ENCODE results near the gene EI24. TPM values are rescaled to one million over a fixed set of nuclear protein-coding genes. Genes with fewer than 3 reads are reported as not detected.

EI24 gene
- total and polyA plus RNA-seq, 5 donors from 2014 or later, result 19.2 to 84.9 (median 74.2) TPM

GRCh38 chr11:125583496-125583895 lies 14.2 kb downstream of the EI24 start:
- no peaks in the 10 kb centered on the region for H3K9me3 ChIP-seq (ENCODE audit: control insufficient read depth in 2 of 2, low read length in 2 of 2)
- Mint-ChIP-seq H3K9me3 (no peaks in the 10 kb centered on the region), H3K4me3 (no peak overlapping the region), H3K36me3 (peaks cover 34% of the 10 kb centered on the region), H3K27me3 (no peaks in the 10 kb centered on the region), H3K27ac (no peak overlapping the region), H3K4me1 (peaks cover 0 to 6% (median 1%) of the 10 kb centered on the region in 4 donors)
- H3K4me1 ChIP-seq (ENCODE audit: control insufficient read depth, insufficient read depth, low read length, poor library complexity, severe bottlenecking), result no peaks in the 10 kb centered on the region
- H3K27ac ChIP-seq (ENCODE audit: insufficient read depth, low read length, poor library complexity, severe bottlenecking), result no peak overlapping the region
- no peak overlapping the region for H3K4me3 ChIP-seq (ENCODE audit: low read depth, low read length)
- H3K36me3 ChIP-seq (ENCODE audit: control insufficient read depth, insufficient read depth, low read length), result peaks cover 53% of the 10 kb centered on the region
- no peak for DNase-seq
- H3K27me3 ChIP-seq (ENCODE audit: control insufficient read depth, insufficient read depth, low read length), result no peaks in the 10 kb centered on the region
- ATAC-seq (ENCODE audit: low read depth in 2 of 2), result no peak

GRCh38 chr11:125585487-125585886 lies 16.2 kb downstream of the EI24 start:
- no peaks in the 10 kb centered on the region for H3K27me3 Mint-ChIP-seq
- no peak for ATAC-seq (ENCODE audit: low read depth in 2 of 2)

GRCh38 chr11:125586623-125587022 lies 17.3 kb downstream of the EI24 start:
- peaks cover 6% of the 10 kb centered on the region for H3K4me1 ChIP-seq (ENCODE audit: control insufficient read depth, insufficient read depth, low read length, poor library complexity, severe bottlenecking)
- Mint-ChIP-seq H3K27ac (no peak overlapping the region), H3K4me1 (peaks cover 0 to 8% (median 3%) of the 10 kb centered on the region in 4 donors), H3K27me3 (no peaks in the 10 kb centered on the region), H3K4me3 (no peak overlapping the region), H3K36me3 (peaks cover 22% of the 10 kb centered on the region), H3K9me3 (no peaks in the 10 kb centered on the region)
- no peak overlapping the region for H3K4me3 ChIP-seq (ENCODE audit: low read depth, low read length)
- H3K9me3 ChIP-seq (ENCODE audit: control insufficient read depth in 2 of 2, low read length in 2 of 2), result no peaks in the 10 kb centered on the region
- no peak for DNase-seq
- ATAC-seq (ENCODE audit: low read depth in 2 of 2), result no peak
- H3K36me3 ChIP-seq (ENCODE audit: control insufficient read depth, insufficient read depth, low read length), result peaks cover 26% of the 10 kb centered on the region
- no peaks in the 10 kb centered on the region for H3K27me3 ChIP-seq (ENCODE audit: control insufficient read depth, insufficient read depth, low read length)
- no peak overlapping the region for H3K27ac ChIP-seq (ENCODE audit: insufficient read depth, low read length, poor library complexity, severe bottlenecking)

More at GRCh38 chr11:125585487-125585886, 16.2 kb downstream of the EI24 start:
- Mint-ChIP-seq H3K27ac (no peak overlapping the region), H3K4me1 (peaks cover 0 to 3% (median under 1%) of the 10 kb centered on the region in 4 donors), H3K9me3 (no peaks in the 10 kb centered on the region), H3K36me3 (peaks cover 26% of the 10 kb centered on the region), H3K4me3 (no peak overlapping the region)
- Histone ChIP-seq H3K27me3 (ENCODE audit: control insufficient read depth, insufficient read depth, low read length) (no peaks in the 10 kb centered on the region), H3K9me3 (ENCODE audit: control insufficient read depth in 2 of 2, low read length in 2 of 2) (no peaks in the 10 kb centered on the region), H3K27ac (ENCODE audit: insufficient read depth, low read length, poor library complexity, severe bottlenecking) (no peak overlapping the region), H3K4me3 (ENCODE audit: low read depth, low read length) (no peak overlapping the region), H3K4me1 (ENCODE audit: control insufficient read depth, insufficient read depth, low read length, poor library complexity, severe bottlenecking) (no peaks in the 10 kb centered on the region), H3K36me3 (ENCODE audit: control insufficient read depth, insufficient read depth, low read length) (peaks cover 33% of the 10 kb centered on the region)
- no peak for DNase-seq

GRCh38 chr11:125587480-125587879 lies 18.2 kb downstream of the EI24 start:
- H3K9me3 ChIP-seq (ENCODE audit: control insufficient read depth in 2 of 2, low read length in 2 of 2), result no peaks in the 10 kb centered on the region
- H3K4me1 ChIP-seq (ENCODE audit: control insufficient read depth, insufficient read depth, low read length, poor library complexity, severe bottlenecking), result peaks cover 11% of the 10 kb centered on the region
- Mint-ChIP-seq H3K27ac (peak overlapping the region in 1 of 3 donors; percentile 38), H3K36me3 (peaks cover 22% of the 10 kb centered on the region), H3K27me3 (no peaks in the 10 kb centered on the region), H3K9me3 (no peaks in the 10 kb centered on the region), H3K4me3 (no peak overlapping the region), H3K4me1 (peaks cover 0 to 14% (median 5%) of the 10 kb centered on the region in 4 donors)
- H3K4me3 ChIP-seq (ENCODE audit: low read depth, low read length), result no peak overlapping the region
- no peak for DNase-seq
- no peaks in the 10 kb centered on the region for H3K27me3 ChIP-seq (ENCODE audit: control insufficient read depth, insufficient read depth, low read length)
- H3K36me3 ChIP-seq (ENCODE audit: control insufficient read depth, insufficient read depth, low read length), result peaks cover 18% of the 10 kb centered on the region
- no peak overlapping the region for H3K27ac ChIP-seq (ENCODE audit: insufficient read depth, low read length, poor library complexity, severe bottlenecking)
- ATAC-seq (ENCODE audit: low read depth in 2 of 2), result no peak

- H3K4me3 Mint-ChIP-seq, result peak overlapping the region in 2 of 4 donors; percentile 30 to 69
- peaks cover 14% of the 10 kb centered on the region for H3K36me3 Mint-ChIP-seq
- peak overlapping the region in 1 of 3 donors; percentile 20 for H3K27ac Mint-ChIP-seq
- no peaks in the 10 kb centered on the region for H3K27me3 Mint-ChIP-seq
- Histone ChIP-seq H3K4me3 (ENCODE audit: low read depth, low read length) (no peak overlapping the region), H3K4me1 (ENCODE audit: control insufficient read depth, insufficient read depth, low read length, poor library complexity, severe bottlenecking) (peaks cover 15% of the 10 kb centered on the region), H3K27ac (ENCODE audit: insufficient read depth, low read length, poor library complexity, severe bottlenecking) (no peak overlapping the region), H3K9me3 (ENCODE audit: control insufficient read depth in 2 of 2, low read length in 2 of 2) (no peaks in the 10 kb centered on the region), H3K27me3 (ENCODE audit: control insufficient read depth, insufficient read depth, low read length) (no peaks in the 10 kb centered on the region), H3K36me3 (ENCODE audit: control insufficient read depth, insufficient read depth, low read length) (peaks cover 8% of the 10 kb centered on the region)
- peaks cover 0 to 23% (median 10%) of the 10 kb centered on the region in 4 donors for H3K4me1 Mint-ChIP-seq
- ATAC-seq (ENCODE audit: low read depth in 2 of 2), result no peak
- no peaks in the 10 kb centered on the region for H3K9me3 Mint-ChIP-seq
- DNase-seq, result no peak
These were observed 19.2 kb downstream of the EI24 start for GRCh38 chr11:125588505-125588904.

GRCh38 chr11:125591649-125592304 lies 22.5 kb downstream of the EI24 start:
- peaks cover 4% of the 10 kb centered on the region for H3K36me3 Mint-ChIP-seq
- Histone ChIP-seq H3K4me1 (ENCODE audit: control insufficient read depth, insufficient read depth, low read length, poor library complexity, severe bottlenecking) (peaks cover 18% of the 10 kb centered on the region), H3K9me3 (ENCODE audit: control insufficient read depth in 2 of 2, low read length in 2 of 2) (no peaks in the 10 kb centered on the region), H3K27ac (ENCODE audit: insufficient read depth, low read length, poor library complexity, severe bottlenecking) (peak overlapping the region; percentile 99), H3K4me3 (ENCODE audit: low read depth, low read length) (peak overlapping the region; percentile 97), H3K36me3 (ENCODE audit: control insufficient read depth, insufficient read depth, low read length) (peaks cover 3% of the 10 kb centered on the region), H3K27me3 (ENCODE audit: control insufficient read depth, insufficient read depth, low read length) (no peaks in the 10 kb centered on the region)
- H3K9me3 Mint-ChIP-seq, result no peaks in the 10 kb centered on the region
- H3K27me3 Mint-ChIP-seq, result no peaks in the 10 kb centered on the region
- H3K27ac Mint-ChIP-seq, result peak overlapping the region; percentile 95 to 98 (median 98)
- peak overlapping the region; percentile 89 to 95 (median 91) for H3K4me3 Mint-ChIP-seq
- peaks cover 4 to 55% (median 34%) of the 10 kb centered on the region in 4 donors for H3K4me1 Mint-ChIP-seq
- ATAC-seq (ENCODE audit: low read depth in 2 of 2) (peak; percentile 3), DNase-seq (peak in 2 of 3 donors; percentile 18 to 54)

GRCh38 chr11:125592305-125593113 lies 23.2 kb downstream of the EI24 start, which contains the start of gene STT3A:
Gene STT3A, plus strand, starts transcription at chr11:125592852. Its CDS starts 3,064 bp downstream, at chr11:125595916.
- H3K9me3 Mint-ChIP-seq, result no peaks in the 10 kb centered on the region
- H3K9me3 ChIP-seq (ENCODE audit: control insufficient read depth in 2 of 2, low read length in 2 of 2), result no peaks in the 10 kb centered on the region
- peak within 1 kb of the TSS; percentile 97 for H3K4me3 ChIP-seq (ENCODE audit: low read depth, low read length)
- H3K36me3 ChIP-seq (ENCODE audit: control insufficient read depth, insufficient read depth, low read length), result peaks cover 10% of the 10 kb centered on the region
- no peaks in the 10 kb centered on the region for H3K27me3 Mint-ChIP-seq
- H3K4me1 ChIP-seq (ENCODE audit: control insufficient read depth, insufficient read depth, low read length, poor library complexity, severe bottlenecking), result peaks cover 18% of the 10 kb centered on the region
- H3K27ac ChIP-seq (ENCODE audit: insufficient read depth, low read length, poor library complexity, severe bottlenecking), result peak within 1 kb of the TSS; percentile 99
- no peaks in the 10 kb centered on the region for H3K27me3 ChIP-seq (ENCODE audit: control insufficient read depth, insufficient read depth, low read length)
- ATAC-seq (ENCODE audit: low read depth in 2 of 2), result peak; percentile 95 to 97
- peak; percentile 96 to 100 (median 99) for DNase-seq
- peak within 1 kb of the TSS; percentile 89 to 95 (median 91) for H3K4me3 Mint-ChIP-seq
- peaks cover 4 to 55% (median 37%) of the 10 kb centered on the region in 4 donors for H3K4me1 Mint-ChIP-seq
- peaks cover 10% of the 10 kb centered on the region for H3K36me3 Mint-ChIP-seq
- H3K27ac Mint-ChIP-seq, result peak within 1 kb of the TSS; percentile 95 to 98 (median 98)
